Stomach (tissue), 4 donors: Measurements from ENCODE around the gene SLC24A4.

ENCODE experiments used
- EP300 ChIP-seq: sonication (generic); formaldehyde crosslinking; IDR thresholded peaks from one replicate; pipeline ENCODE4 v1.6.1; 2017; ENCODE audit warnings: antibody characterized with exemption
- POLR2A ChIP-seq, 4 donors: fragments of 450-650 bp; IDR thresholded peaks; one replicate each; pipeline ENCODE4 v1.6.1; 2016; ENCODE audit warnings: antibody characterized with exemption in 4 of 4, control low read depth in 2 of 4, mild to moderate bottlenecking in 1 of 4, moderate library complexity in 1 of 4
- TF ChIP-seq, protein P1 (sequence below), 7 experiments: fragments of 450-650 bp in 4 of 7; fragments of 200-600 bp in 3 of 7; sonication (generic) in 3 of 7; IDR thresholded peaks; one replicate each; pipeline ENCODE4 v1.5.1; 2016 to 2019; ENCODE audit warnings: antibody characterized with exemption in 7 of 7, control low read depth in 2 of 7, mild to moderate bottlenecking in 1 of 7

DNA sequence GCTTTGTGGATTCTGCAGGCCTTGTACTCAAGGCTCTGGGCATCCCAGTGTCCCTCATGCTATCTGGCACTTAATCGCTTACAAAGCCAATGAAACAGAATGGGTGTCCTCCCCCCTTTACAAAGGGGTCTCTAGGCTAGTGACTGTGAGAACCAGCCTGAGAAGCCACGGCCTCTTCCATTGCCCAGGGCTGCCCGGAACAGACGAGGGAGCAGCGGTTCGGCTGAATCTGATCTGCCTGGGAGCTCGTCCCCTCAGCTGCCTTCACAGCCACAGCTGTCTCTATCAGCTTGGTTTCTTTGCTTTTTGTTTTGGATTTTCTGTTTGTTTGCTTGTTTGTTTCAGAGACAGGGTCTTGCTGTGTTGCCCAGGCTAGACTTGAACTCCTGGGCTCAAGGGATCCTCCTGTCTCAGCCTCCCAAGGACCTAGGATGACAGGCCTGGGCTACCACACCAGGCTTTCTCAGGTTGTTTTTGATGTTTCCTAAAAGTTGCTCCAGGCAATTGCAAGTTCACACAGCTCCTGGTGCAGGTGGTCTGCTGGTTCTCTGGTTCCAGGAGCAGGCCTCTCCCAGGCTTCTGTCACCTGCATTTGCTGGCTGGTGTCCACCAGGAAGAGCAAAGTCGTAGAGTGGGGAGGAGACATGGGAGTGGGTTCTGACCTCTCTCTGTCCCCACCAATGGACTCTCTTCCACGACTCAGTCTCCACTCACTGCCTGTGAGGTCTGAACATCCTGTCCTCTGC is 179.7 kb downstream of the SLC24A4 start:
- TF ChIP-seq POLR2A (IDR thresholded peaks at IDR 0.05): no peak
- TF ChIP-seq, protein P1, sequence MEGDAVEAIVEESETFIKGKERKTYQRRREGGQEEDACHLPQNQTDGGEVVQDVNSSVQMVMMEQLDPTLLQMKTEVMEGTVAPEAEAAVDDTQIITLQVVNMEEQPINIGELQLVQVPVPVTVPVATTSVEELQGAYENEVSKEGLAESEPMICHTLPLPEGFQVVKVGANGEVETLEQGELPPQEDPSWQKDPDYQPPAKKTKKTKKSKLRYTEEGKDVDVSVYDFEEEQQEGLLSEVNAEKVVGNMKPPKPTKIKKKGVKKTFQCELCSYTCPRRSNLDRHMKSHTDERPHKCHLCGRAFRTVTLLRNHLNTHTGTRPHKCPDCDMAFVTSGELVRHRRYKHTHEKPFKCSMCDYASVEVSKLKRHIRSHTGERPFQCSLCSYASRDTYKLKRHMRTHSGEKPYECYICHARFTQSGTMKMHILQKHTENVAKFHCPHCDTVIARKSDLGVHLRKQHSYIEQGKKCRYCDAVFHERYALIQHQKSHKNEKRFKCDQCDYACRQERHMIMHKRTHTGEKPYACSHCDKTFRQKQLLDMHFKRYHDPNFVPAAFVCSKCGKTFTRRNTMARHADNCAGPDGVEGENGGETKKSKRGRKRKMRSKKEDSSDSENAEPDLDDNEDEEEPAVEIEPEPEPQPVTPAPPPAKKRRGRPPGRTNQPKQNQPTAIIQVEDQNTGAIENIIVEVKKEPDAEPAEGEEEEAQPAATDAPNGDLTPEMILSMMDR (IDR thresholded peaks at IDR 0.05): no peak
- TF ChIP-seq EP300: no peak
